ENCODE results near the gene HIVEP3.

HIVEP3 gene

GRCh38 chr1:41642922-41643821, 275.6 kb downstream of the HIVEP3 start:
- no peak for DNase-seq

DNA sequence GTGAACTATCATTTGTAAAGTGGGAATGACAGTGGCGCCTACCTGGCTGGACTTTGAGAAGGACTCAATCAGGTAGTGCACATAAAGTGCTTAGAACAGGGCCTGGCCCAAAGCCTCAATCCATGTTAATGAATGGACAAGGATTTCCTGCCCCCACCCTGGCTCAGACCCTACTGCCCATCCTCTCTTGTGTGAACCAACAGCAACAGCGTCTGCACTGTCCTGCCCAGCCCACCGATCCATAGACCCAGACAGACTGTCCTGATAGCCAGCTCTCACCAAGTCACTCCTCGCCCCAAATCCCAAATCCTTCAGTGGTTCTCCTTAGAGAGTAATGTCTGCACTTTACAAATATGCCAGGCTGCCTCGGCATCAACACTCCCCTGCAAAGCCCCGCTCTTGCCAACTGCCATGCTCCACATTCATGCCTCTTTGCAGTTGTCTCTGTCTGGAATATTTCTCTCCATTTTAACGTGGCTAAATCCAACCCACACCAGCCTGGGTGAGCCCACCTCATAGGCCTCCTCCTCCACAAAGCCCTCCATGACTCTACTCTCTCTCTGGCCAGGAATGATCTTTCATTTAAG, 276.7 kb downstream of the HIVEP3 start:
- no peak for DNase-seq

DNA sequence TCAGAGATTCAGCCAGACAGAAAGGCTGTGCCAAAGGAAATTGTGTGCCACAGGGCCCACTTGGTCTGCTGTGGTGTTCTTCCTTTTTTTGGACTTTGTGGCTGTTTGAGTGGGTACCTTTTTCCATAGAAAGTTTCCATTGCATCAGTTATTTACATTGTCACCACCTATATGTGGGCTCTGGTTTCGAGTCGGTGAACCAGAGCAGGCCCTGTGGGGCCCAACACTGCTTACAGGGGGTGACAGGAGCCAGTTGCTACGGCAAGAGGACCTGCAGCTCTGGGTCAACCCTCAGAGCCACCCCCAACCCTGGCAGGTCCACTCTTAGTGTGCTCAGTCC, 277.3 kb downstream of the HIVEP3 start:
- DNase-seq, result no peak

DNA sequence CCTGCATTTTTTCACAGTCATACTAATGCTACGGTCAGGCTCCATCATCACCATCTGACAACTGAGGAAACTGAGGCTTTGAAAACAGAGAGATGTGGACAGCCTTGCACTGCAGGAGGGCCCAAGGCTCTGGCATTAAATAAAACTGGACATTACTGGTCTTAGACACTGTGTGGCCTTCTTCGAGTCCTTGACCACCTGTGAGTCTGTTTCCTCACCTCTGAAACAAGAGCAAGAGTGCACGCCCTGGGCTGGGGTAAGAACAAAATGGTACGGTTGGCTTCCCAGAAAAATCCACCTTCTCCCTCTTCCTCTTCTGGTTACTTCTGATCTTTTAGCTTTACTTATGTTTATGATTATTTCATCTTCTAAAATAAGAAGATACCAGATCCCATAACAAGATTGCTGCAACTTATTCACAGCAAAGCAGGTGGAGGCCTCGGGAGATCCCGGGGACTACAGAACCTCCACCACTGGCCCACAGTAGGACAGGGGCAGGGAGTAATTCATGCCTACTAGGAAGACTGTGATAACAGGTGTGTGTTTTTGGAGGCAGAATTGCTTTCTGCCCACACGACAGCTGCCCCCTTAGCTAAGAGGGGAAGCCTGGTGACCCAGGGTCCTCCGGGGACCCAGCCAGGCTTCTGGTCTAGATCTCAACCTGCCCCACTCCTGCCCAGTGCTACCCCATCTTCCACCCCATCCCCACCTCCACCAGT, 277.8 kb downstream of the HIVEP3 start:
- no peak for DNase-seq

- DNase-seq, result no peak
Observed at GRCh38 chr1:41640141-41640751, 278.5 kb downstream of the HIVEP3 start.

- DNase-seq, result no peak
Observed at GRCh38 chr1:41639332-41639936, 279.3 kb downstream of the HIVEP3 start.

GRCh38 chr1:41638086-41639024, 280.4 kb downstream of the HIVEP3 start:
- DNase-seq, result no peak

DNA sequence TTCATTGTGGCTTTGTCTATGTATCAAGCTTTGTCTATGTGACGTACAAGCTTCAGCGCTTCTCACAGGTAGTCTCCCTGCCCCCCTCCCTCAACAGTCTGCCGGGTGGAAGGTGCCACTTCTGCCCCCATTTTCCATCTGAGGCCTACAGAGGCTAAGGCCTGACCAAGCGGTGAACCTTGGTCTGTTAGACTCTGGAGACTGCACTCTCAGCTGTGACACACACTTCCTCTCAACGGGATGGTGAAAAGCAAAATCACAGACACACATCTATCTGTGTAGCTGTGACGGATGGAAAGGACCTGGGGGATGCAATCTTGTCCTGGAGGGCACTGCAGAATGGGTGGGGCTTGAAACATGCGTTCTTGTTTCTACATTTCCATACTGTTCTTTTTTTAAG, 281.4 kb downstream of the HIVEP3 start:
- no peak for DNase-seq

- DNase-seq, result no peak
Observed at GRCh38 chr1:41633764-41634163, 285.0 kb downstream of the HIVEP3 start.

GRCh38 chr1:41632781-41633575, 285.7 kb downstream of the HIVEP3 start:
- DNase-seq, result no peak

GRCh38 chr1:41631971-41632370, 286.8 kb downstream of the HIVEP3 start:
- DNase-seq, result no peak

DNA sequence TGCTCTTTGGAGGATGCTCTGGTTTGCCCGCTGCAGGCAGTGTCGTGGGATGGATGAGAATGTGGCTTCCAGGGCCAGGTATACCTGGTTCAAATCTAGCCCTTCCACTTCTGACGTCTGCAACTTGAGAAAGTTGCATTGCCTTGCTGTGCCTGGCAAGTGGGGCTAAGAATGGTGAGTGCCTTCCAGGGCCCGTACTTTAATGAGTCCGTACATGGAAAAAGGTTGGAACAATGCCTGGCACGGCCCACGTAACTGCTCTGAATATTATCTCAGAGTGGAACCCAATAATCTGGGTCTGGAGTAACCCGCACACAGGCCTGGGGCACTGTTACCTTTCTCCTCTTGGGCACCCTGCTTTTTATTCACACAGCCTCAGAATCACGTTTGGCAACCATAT, 287.6 kb downstream of the HIVEP3 start:
- DNase-seq, result no peak

DNA sequence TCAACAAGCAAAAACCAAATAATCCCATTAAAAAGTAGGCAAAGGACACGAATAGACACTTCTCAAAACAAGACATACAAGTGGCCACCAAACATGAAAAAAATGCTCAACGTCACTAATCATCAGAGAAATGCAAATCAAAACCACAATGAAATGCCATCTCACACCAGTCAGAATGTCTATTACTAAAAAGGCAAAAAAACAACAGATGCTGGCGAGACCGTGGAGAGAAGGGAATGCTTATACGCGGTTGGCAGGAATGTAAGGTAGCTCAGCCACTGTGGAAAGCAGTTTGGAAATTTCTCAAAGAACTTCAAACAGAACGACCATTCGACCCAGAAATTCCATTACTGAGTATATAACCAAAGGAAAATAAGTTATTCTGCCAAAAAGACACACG, 289.2 kb downstream of the HIVEP3 start:
- DNase-seq, result no peak

- no peak for DNase-seq
Observed at GRCh38 chr1:41629141-41629540, 289.6 kb downstream of the HIVEP3 start.

DNA sequence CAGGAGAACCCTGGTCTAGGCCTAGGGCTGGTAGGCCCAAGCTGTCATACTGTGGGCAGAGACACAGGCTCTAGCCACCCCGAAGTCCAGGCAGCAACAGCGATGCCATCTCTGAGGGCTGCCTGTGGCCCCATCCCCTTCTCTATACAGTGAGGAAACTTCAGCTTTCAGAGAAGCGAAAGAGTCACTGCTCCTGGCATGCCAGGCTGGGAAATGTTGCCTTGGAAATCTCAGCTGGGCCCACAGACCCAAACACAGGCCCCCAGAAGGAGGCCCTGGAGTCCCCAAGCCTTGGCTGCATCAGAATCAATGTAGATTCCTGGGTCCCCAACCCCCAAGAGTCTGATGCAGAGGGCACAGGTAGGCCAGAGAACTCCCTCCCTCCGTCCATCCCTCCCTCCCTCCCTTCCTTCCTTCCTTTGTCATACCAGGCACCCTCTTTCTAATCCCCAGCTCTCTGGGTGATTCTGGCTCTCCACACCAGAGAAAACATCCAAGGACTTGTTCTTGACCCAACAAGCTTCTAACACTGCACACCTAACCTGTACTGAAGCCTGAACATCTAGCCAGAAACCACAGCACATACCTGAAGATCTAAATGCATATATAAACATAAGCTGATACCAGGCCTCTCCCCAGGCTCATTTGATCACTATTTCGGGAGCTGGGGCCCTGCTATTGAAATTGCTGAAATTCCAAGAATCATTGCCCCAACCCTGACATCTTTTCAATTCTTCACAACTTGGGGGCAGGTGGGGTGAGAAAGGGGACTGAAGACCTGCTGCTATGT, 291.0 kb downstream of the HIVEP3 start:
- DNase-seq, result no peak

DNA sequence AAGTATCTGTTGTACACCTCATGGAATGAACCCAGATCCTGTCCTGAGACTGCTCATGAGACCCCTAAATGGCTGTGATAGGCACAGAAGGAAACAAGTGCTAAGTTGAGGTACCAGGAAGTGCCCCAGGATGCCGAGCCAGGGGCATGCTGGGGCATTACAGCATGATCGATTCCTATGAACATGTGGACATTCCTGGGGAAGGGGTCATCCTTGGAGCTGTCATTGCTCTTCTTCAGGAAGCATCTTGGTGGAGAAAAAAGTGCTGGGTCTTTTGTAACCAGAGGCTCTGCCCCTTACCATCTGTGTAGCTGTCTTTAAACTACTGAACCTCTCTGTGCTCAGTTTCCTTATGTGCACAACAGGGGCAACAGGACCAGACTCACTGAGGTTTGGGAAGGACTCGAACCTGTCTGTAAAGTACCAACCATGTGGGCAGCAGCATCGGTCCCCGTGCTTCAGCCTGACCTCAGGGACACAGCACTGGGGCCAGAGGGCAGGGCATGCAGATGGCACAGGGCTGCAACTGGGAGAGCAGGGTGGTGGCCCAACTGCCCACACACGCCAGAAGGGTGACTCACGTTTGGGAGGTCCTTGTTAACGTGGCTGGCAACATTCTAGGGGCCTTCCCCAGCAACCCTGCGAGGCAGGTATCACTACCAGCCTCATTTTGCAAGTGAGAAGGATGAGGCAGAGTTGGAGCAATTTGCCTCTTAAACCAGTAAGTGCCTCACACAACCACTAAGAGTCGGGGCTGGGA, 291.9 kb downstream of the HIVEP3 start:
- no peak for DNase-seq

GRCh38 chr1:41626146-41626545, 292.6 kb downstream of the HIVEP3 start:
- DNase-seq, result no peak

- no peak for DNase-seq
Observed at GRCh38 chr1:41623736-41624135, 295.0 kb downstream of the HIVEP3 start.

All from SIG-M5 (cell line).